B cell (primary cell): ENCODE results near the gene UMAD1. TPM values are rescaled to one million over a fixed set of nuclear protein-coding genes. Genes with fewer than 3 reads are reported as not detected.

ENCODE experiments used
- ATAC-seq: fragments of 200-7000 bp; cut with Tn5 transposase; one replicate; pipeline ENCODE4 v1.10.0; 2021; ENCODE audit warnings: low read depth, mild to moderate bottlenecking, moderate number of reproducible peaks, moderate library complexity
- CTCF ChIA-PET: fragments of 350-600 bp; sonication (Branson Sonifier 250); formaldehyde crosslinking; loops from one replicate; lab custom pipeline; 2021; ENCODE audit warnings: antibody characterized with exemption, inconsistent platforms; lab: Charles Lee
- POLR2A ChIA-PET: fragments of 350-600 bp; sonication (Branson Sonifier 250); formaldehyde crosslinking; loops from one replicate; lab custom pipeline; 2021; ENCODE audit warnings: antibody characterized with exemption; lab: Charles Lee
- DNase-seq: peaks from one replicate; pipeline ENCODE4 v3.0.0; 2013
- H2AFZ ChIP-seq: 2 replicates; pipeline ENCODE4 v1.6.1; 2012; ENCODE audit warnings: mild to moderate bottlenecking, low read depth, low read length; ENCODE audit not compliant: insufficient read depth, poor library complexity, severe bottlenecking
- H3K27ac ChIP-seq, 2 donors: 1 replicate in 1 of 2; 2 replicates in 1 of 2; pipeline ENCODE4 v1.5.1; 2012 to 2013; ENCODE audit warnings: low read length in 2 of 2, mild to moderate bottlenecking in 2 of 2, moderate library complexity in 1 of 2
- H3K27me3 ChIP-seq, 4 experiments: fragments of 200-600 bp in 1 of 4; sonication (generic) in 1 of 4; replicated peaks in 1 of 4; 1 replicate in 2 of 4; 2 replicates in 2 of 4; pipeline versions ENCODE4 v1.6.1 to v1.7.0; 2013 to 2016; ENCODE audit warnings: low read length in 3 of 4, mild to moderate bottlenecking in 2 of 4, mixed read lengths in 1 of 4, moderate library complexity in 1 of 4; ENCODE audit not compliant: insufficient read depth in 4 of 4, control insufficient read depth in 3 of 4; ENCODE audit errors: control extremely low read depth in 1 of 4
- H3K36me3 ChIP-seq, 2 experiments: replicated peaks in 1 of 2; 1 replicate in 1 of 2; 2 replicates in 1 of 2; pipeline versions ENCODE4 v1.6.1 to v1.7.1; 2013; ENCODE audit warnings: low read length in 1 of 2; ENCODE audit not compliant: insufficient read depth in 2 of 2, control insufficient read depth in 1 of 2; ENCODE audit errors: control extremely low read depth in 1 of 2, extremely low read depth in 1 of 2
- H3K4me1 ChIP-seq, 2 donors: fragments of 200-600 bp in 1 of 2; sonication (generic) in 1 of 2; 1 replicate in 1 of 2; 2 replicates in 1 of 2; pipeline versions ENCODE4 v1.5.1 to v1.6.1; 2013 to 2017; ENCODE audit warnings: low read length in 2 of 2; ENCODE audit not compliant: control insufficient read depth in 2 of 2, insufficient read depth in 2 of 2
- H3K4me2 ChIP-seq: replicated peaks from 2 replicates; pipeline ENCODE3; 2012; ENCODE audit warnings: mild to moderate bottlenecking, low read depth, low read length; ENCODE audit not compliant: poor library complexity, severe bottlenecking
- H3K4me3 ChIP-seq, 5 experiments: fragments of 200-600 bp in 1 of 5; sonication (generic) in 1 of 5; 1 replicate in 3 of 5; 2 replicates in 2 of 5; pipeline versions ENCODE4 v1.5.1 to v1.7.0; 2011 to 2016; ENCODE audit warnings: low read length in 4 of 5, mild to moderate bottlenecking in 4 of 5, low read depth in 2 of 5, control low read depth in 1 of 5, moderate library complexity in 1 of 5; ENCODE audit not compliant: insufficient read depth in 1 of 5; ENCODE audit errors: control extremely low read depth in 1 of 5, extremely low read depth in 1 of 5
- H3K79me2 ChIP-seq: fragments of 200-600 bp; sonication (generic); one replicate; pipeline ENCODE4 v1.6.0; 2016; ENCODE audit warnings: low read length; ENCODE audit not compliant: control insufficient read depth, insufficient read depth
- H3K9ac ChIP-seq: fragments of 200-600 bp; sonication (generic); 2 replicates; pipeline ENCODE4 v1.6.1; 2017; ENCODE audit warnings: mild to moderate bottlenecking, low read length, moderate library complexity
- H3K9me3 ChIP-seq, 3 donors: one replicate each; pipeline versions ENCODE4 v1.6.1 to v1.7.1; 2013; ENCODE audit warnings: low read length in 2 of 3; ENCODE audit not compliant: control insufficient read depth in 2 of 3, insufficient read depth in 1 of 3; ENCODE audit errors: control extremely low read depth in 1 of 3
- H4K20me1 ChIP-seq: 2 replicates; pipeline ENCODE4 v1.6.0; 2012; ENCODE audit warnings: mild to moderate bottlenecking, low read length; ENCODE audit not compliant: insufficient read depth, control insufficient read depth, poor library complexity, severe bottlenecking
- H3K27ac Mint-ChIP-seq: one replicate; pipeline ENCODE4 v1.8.0; 2021; ENCODE audit warnings: mixed read lengths
- H3K27me3 Mint-ChIP-seq: one replicate; pipeline ENCODE4 v1.8.0; 2021; ENCODE audit warnings: mixed read lengths
- H3K4me1 Mint-ChIP-seq: one replicate; pipeline ENCODE4 v1.8.0; 2021; ENCODE audit warnings: mixed read lengths
- H3K4me3 Mint-ChIP-seq: one replicate; pipeline ENCODE4 v1.8.0; 2021; ENCODE audit warnings: mixed read lengths
- H3K9me3 Mint-ChIP-seq: one replicate; pipeline ENCODE4 v1.8.0; 2022; ENCODE audit warnings: mixed read lengths; ENCODE audit not compliant: insufficient read depth
- CTCF ChIP-seq: fragments of 200-600 bp; IDR thresholded peaks from one replicate; pipeline ENCODE4 v1.8.0; 2022; ENCODE audit warnings: antibody characterized with exemption, mild to moderate bottlenecking
- EZH2 ChIP-seq: IDR thresholded peaks from 2 replicates; pipeline ENCODE4 v1.6.1; 2012; ENCODE audit warnings: borderline replicate concordance, low read depth, mild to moderate bottlenecking, moderate library complexity, low read length; ENCODE audit not compliant: insufficient read depth, poor library complexity, severe bottlenecking
- whole genome bisulfite sequencing: methylation state at CpG from one replicate; pipeline ENCODE4 v1.1.5; 2013; ENCODE audit warnings: missing lambda C conversion rate; ENCODE audit not compliant: insufficient coverage; 5-methylcytosine and 5-hydroxymethylcytosine counted together
- intact Hi-C: fragments of 100-400 bp; cut with micrococcal nuclease; formaldehyde crosslinking; loops from one replicate; pipeline ENCODE4 v1.10.0; 2022
- polyA plus RNA-seq: library from polyadenylated mRNA; depleted of rRNA; stranded (reverse); fragments of >200 nt; gene quantifications from 2 replicates; pipeline ENCODE4 v1.2.3, GENCODE V29; 2012
- total RNA-seq, 2 donors: library from RNA; stranded (reverse); fragments of 120-200 nt in 1 of 2; gene quantifications; 1 replicate in 1 of 2; 2 replicates in 1 of 2; pipeline versions ENCODE4 v1.2.3 to v1.2.4, GENCODE V29; 2013 to 2022

The UMAD1 gene
- total and polyA plus RNA-seq, 2 donors (not counting 1 experiment from before 2014, with no cell fraction given), result 11.6 to 25.9 TPM

- no peak overlapping the region for H3K4me3 Mint-ChIP-seq
- H3K4me1 ChIP-seq, result peaks cover 0 to 9% of the 10 kb centered on the region in 2 donors
- H3K4me3 ChIP-seq, result no peak overlapping the region
- no peaks in the 10 kb centered on the region for H3K9me3 Mint-ChIP-seq
- no peak overlapping the region for H3K27ac ChIP-seq
- intact Hi-C loops, result no loop called here
- ChIA-PET CTCF (interaction anchor here (0.7 kb wide), 2 partner anchors 101 to 289 kb away, joined by 3 read pairs; no protein-coding TSS in a partner anchor), POLR2A (interaction anchor here (0.7 kb wide), 1 partner anchor 553 kb away, joined by 3 read pairs; no protein-coding TSS in a partner anchor)
- H3K9ac ChIP-seq, result no peak overlapping the region
- H3K36me3 ChIP-seq, result peaks cover 0 to 2% of the 10 kb centered on the region in 2 experiments
- ATAC-seq, result no peak
- no peak overlapping the region for H3K4me2 ChIP-seq
- H3K27ac Mint-ChIP-seq, result no peak overlapping the region
- H3K9me3 ChIP-seq, result peaks cover 0 to 1% (median 0%) of the 10 kb centered on the region in 3 donors
- no CpG with 5 or more reads among the region's 1 CpG for WGBS
- peaks cover 52% of the 10 kb centered on the region for H3K79me2 ChIP-seq
- H3K27me3 ChIP-seq, result no peaks in the 10 kb centered on the region
- H2AFZ ChIP-seq, result no peak overlapping the region
- H3K27me3 Mint-ChIP-seq, result no peaks in the 10 kb centered on the region
- no peak for DNase-seq
- no peaks in the 10 kb centered on the region for H4K20me1 ChIP-seq
- peaks cover 40% of the 10 kb centered on the region for H3K4me1 Mint-ChIP-seq
- TF ChIP-seq CTCF (no peak), EZH2 (no peak)
Measured at GRCh38 chr7:7668706-7669105, 28.2 kb downstream of the UMAD1 start.

GRCh38 chr7:7670490-7670889, 29.9 kb downstream of the UMAD1 start:
- Histone ChIP-seq H3K36me3 (peaks cover 3 to 16% of the 10 kb centered on the region in 2 experiments), H3K4me2 (no peak overlapping the region), H3K9me3 (peaks cover 0 to 1% (median 0%) of the 10 kb centered on the region in 3 donors), H3K27me3 (no peaks in the 10 kb centered on the region), H3K27ac (no peak overlapping the region), H3K4me3 (no peak overlapping the region), H2AFZ (no peak overlapping the region), H4K20me1 (no peaks in the 10 kb centered on the region), H3K4me1 (peaks cover 0 to 9% of the 10 kb centered on the region in 2 donors), H3K9ac (no peak overlapping the region), H3K79me2 (peaks cover 39% of the 10 kb centered on the region)
- H3K27ac Mint-ChIP-seq, result no peak overlapping the region
- H3K9me3 Mint-ChIP-seq, result no peaks in the 10 kb centered on the region
- 95% methylated on average over 3 of the region's 3 CpGs for WGBS
- TF ChIP-seq CTCF (no peak), EZH2 (no peak)
- no peak for DNase-seq
- intact Hi-C loops, result no loop called here
- CTCF ChIA-PET, result interaction anchor here (1.4 kb wide), 1 partner anchor 11 kb away, joined by 4 read pairs; no protein-coding TSS in a partner anchor
- peaks cover 37% of the 10 kb centered on the region for H3K4me1 Mint-ChIP-seq
- POLR2A ChIA-PET, result no interaction called here
- no peaks in the 10 kb centered on the region for H3K27me3 Mint-ChIP-seq
- ATAC-seq, result no peak
- H3K4me3 Mint-ChIP-seq, result no peak overlapping the region
